ENCODE results near the gene LRR1. TPM values are rescaled to one million over a fixed set of nuclear protein-coding genes. Genes with fewer than 3 reads are reported as not detected.

Gene LRR1
- total RNA-seq, 1 experiment from 2014 or later: 34.8 TPM

DNA sequence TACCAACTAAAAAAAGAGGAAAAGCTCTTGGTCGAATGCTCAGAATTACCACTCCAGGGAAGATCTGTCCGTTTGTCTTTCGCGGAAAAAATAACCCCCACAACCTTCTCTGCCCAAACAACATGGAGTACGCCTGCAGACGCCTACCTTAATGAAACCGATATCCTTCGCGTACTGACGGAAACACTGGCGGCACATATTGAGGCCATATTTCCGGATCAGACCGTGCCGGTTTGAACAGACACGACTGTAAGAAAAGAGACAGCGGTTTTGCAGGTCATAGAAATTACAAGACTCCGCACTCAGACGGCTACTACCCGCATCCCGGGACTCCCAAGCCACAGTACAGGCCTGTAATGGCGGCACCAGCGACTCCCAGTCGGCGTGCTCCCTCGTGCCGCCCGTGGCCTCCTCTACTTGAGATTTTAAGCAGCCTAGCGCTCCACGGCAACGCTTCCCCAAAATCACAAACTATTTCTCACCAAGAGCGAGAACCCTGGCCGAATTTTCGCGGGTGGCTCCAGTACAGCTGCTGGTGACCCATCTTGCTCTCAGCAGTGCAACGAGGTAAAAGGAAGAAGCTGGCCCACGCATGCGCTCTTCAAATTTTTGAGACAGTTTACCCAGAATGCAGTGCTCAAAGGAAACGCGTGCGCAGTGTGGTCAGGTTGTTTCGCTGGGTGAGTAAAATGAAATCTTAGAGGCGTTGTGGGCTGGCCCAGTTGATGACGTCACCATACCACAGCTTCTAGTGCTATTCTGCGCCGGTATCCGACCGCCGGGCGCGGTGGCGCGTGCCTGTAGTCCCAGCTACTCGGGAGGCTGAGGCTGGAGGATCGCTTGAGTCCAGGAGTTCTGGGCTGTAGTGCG is 12.7 kb upstream of the LRR1 start, which contains the start of gene RPS29:
Gene RPS29, minus strand, starts transcription at position 578 of the 870 bp plus-strand sequence. Its CDS starts 34 bp downstream, at position 544.
- Histone ChIP-seq H3K27me3 (replicated peaks; ENCODE audit: control insufficient read depth, insufficient read depth, low read length) (no peaks in the 10 kb centered on the region), H3K4me1 (peaks cover 10% of the 10 kb centered on the region), H3K36me3 (ENCODE audit: control insufficient read depth, insufficient read depth, low read length) (no peaks in the 10 kb centered on the region; the same call in 1 of the 2 replicates), H3K9me3 (no peaks in the 10 kb centered on the region), H3K4me3 (ENCODE audit: low read depth, low read length) (peak within 1 kb of the TSS; percentile 97)
- POLR2A ChIA-PET: interaction anchor here (0.5 to 1.6 kb wide), 12 partner anchors 9 to 182 kb away, joined by 3 to 15 read pairs (median 4); partner anchors contain the start of genes KLHDC2, LRR1, MGAT2 and POLE2
- Mint-ChIP-seq H3K27ac (ENCODE audit: unreplicated experiment) (peak within 1 kb of the TSS; percentile 97), H3K4me3 (ENCODE audit: unreplicated experiment) (peak within 1 kb of the TSS; percentile 98), H3K9me3 (ENCODE audit: unreplicated experiment) (no peaks in the 10 kb centered on the region), H3K27me3 (ENCODE audit: insufficient read depth, unreplicated experiment) (no peaks in the 10 kb centered on the region), H3K4me1 (ENCODE audit: low read depth, unreplicated experiment) (peaks cover 20% of the 10 kb centered on the region), H3K36me3 (ENCODE audit: insufficient read depth, unreplicated experiment) (peaks cover 63% of the 10 kb centered on the region)
- CTCF ChIA-PET: interaction anchor here (0.6 to 1.7 kb wide), 4 partner anchors 34 to 124 kb away, joined by 4 to 9 read pairs (median 6); partner anchors contain the start of genes MGAT2 and RPL36AL
- intact Hi-C loops (cut with micrococcal nuclease; ENCODE audit: unreplicated experiment): loop anchor here (1.0 kb wide), 2 partner anchors 12 to 81 kb away; partner anchors contain the start of gene LRR1
- BruUV-seq (replicated peaks): no TSS peak
- DNase-seq: peak; percentile 97 to 98
- TF ChIP-seq CTCF (IDR thresholded peaks at IDR 0.05; ENCODE audit: insufficient read depth in 1 of 2, low read depth in 1 of 2, low read length in 1 of 2, severe bottlenecking in 1 of 2, unreplicated experiment in 1 of 2): no peak

- H3K4me1 Mint-ChIP-seq (ENCODE audit: low read depth, unreplicated experiment): peaks cover 12% of the 10 kb centered on the region
- peak; percentile 59 to 68 for DNase-seq
- peak; percentile 67 to 92 for TF ChIP-seq CTCF (IDR thresholded peaks at IDR 0.05; ENCODE audit: insufficient read depth in 1 of 2, low read depth in 1 of 2, low read length in 1 of 2, severe bottlenecking in 1 of 2, unreplicated experiment in 1 of 2)
- Histone ChIP-seq H3K4me3 (ENCODE audit: low read depth, low read length) (peak overlapping the region; percentile 97), H3K36me3 (ENCODE audit: control insufficient read depth, insufficient read depth, low read length) (no peaks in the 10 kb centered on the region; the same call in 1 of the 2 replicates), H3K9me3 (no peaks in the 10 kb centered on the region), H3K4me1 (peaks cover 10% of the 10 kb centered on the region), H3K27me3 (replicated peaks; ENCODE audit: control insufficient read depth, insufficient read depth, low read length) (no peaks in the 10 kb centered on the region)
- no peaks in the 10 kb centered on the region for H3K9me3 Mint-ChIP-seq (ENCODE audit: unreplicated experiment)
- no peaks in the 10 kb centered on the region for H3K27me3 Mint-ChIP-seq (ENCODE audit: insufficient read depth, unreplicated experiment)
- BruUV-seq (replicated peaks): no TSS peak
- H3K27ac Mint-ChIP-seq (ENCODE audit: unreplicated experiment): peak overlapping the region; percentile 97
- peak overlapping the region; percentile 98 for H3K4me3 Mint-ChIP-seq (ENCODE audit: unreplicated experiment)
- ChIA-PET CTCF (interaction anchor here (0.7 to 1.7 kb wide), 4 partner anchors 12 to 125 kb away, joined by 5 to 9 read pairs (median 6); partner anchors contain the start of genes LRR1, MGAT2 and RPL36AL), POLR2A (interaction anchor here (0.5 to 1.6 kb wide), 12 partner anchors 8 to 181 kb away, joined by 3 to 15 read pairs (median 4); partner anchors contain the start of genes KLHDC2, LRR1, MGAT2 and POLE2)
- intact Hi-C loops (cut with micrococcal nuclease; ENCODE audit: unreplicated experiment): loop anchor here (1.0 kb wide), 2 partner anchors 11 to 82 kb away; partner anchors contain the start of gene LRR1
- peaks cover 55% of the 10 kb centered on the region for H3K36me3 Mint-ChIP-seq (ENCODE audit: insufficient read depth, unreplicated experiment)
Observed at GRCh38 chr14:49586673-49587460, 11.9 kb upstream of the LRR1 start.

GRCh38 chr14:49589387-49589786 is 9.4 kb upstream of the LRR1 start:
- no peak for TF ChIP-seq CTCF (IDR thresholded peaks at IDR 0.05; ENCODE audit: insufficient read depth in 1 of 2, low read depth in 1 of 2, low read length in 1 of 2, severe bottlenecking in 1 of 2, unreplicated experiment in 1 of 2)

More at GRCh38 chr14:49589387-49589786, 9.4 kb upstream of the LRR1 start:
- intact Hi-C loops (cut with micrococcal nuclease; ENCODE audit: unreplicated experiment): no loop called here
- Mint-ChIP-seq H3K9me3 (ENCODE audit: unreplicated experiment) (no peaks in the 10 kb centered on the region), H3K27ac (ENCODE audit: unreplicated experiment) (no peak overlapping the region), H3K27me3 (ENCODE audit: insufficient read depth, unreplicated experiment) (no peaks in the 10 kb centered on the region), H3K36me3 (ENCODE audit: insufficient read depth, unreplicated experiment) (peaks cover 30% of the 10 kb centered on the region), H3K4me1 (ENCODE audit: low read depth, unreplicated experiment) (peaks cover 2% of the 10 kb centered on the region), H3K4me3 (ENCODE audit: unreplicated experiment) (no peak overlapping the region)
- Histone ChIP-seq H3K9me3 (no peaks in the 10 kb centered on the region), H3K4me1 (peaks cover 4% of the 10 kb centered on the region), H3K27me3 (replicated peaks; ENCODE audit: control insufficient read depth, insufficient read depth, low read length) (no peaks in the 10 kb centered on the region), H3K36me3 (ENCODE audit: control insufficient read depth, insufficient read depth, low read length) (no peaks in the 10 kb centered on the region), H3K4me3 (ENCODE audit: low read depth, low read length) (no peak overlapping the region)
- no peak for DNase-seq
- ChIA-PET POLR2A (no interaction called here), CTCF (no interaction called here)
- BruUV-seq (replicated peaks): no TSS peak
